ENCODE data around the gene PPP1R16B.

Gene PPP1R16B

GRCh38 chr20:38894091-38894847 is 88.8 kb downstream of the PPP1R16B start:
- Histone ChIP-seq H3K4me1 (peaks cover 42% of the 10 kb centered on the region), H4K20me1 (0 out of 2 replicates have a peak, but pooled peaks cover 11% of the 10 kb centered on the region), H3K4me3 (no peak overlapping the region), H3K27ac (no peak overlapping the region; the same call in 1 of the 2 replicates), H3K9ac (no peak overlapping the region), H3K36me3 (0 out of 2 replicates have a peak, but pooled peaks cover 11% of the 10 kb centered on the region), H3K4me2 (peak overlapping the region; percentile 57), H3K9me3 (no peaks in the 10 kb centered on the region), H3K27me3 (no peaks in the 10 kb centered on the region)
- no peak for TF ChIP-seq Cebpa-rat (IDR thresholded peaks at IDR 0.05)

- no peak overlapping the region for H3K9ac ChIP-seq
- no peaks in the 10 kb centered on the region for H3K9me3 ChIP-seq
- H3K4me2 ChIP-seq: no peak overlapping the region
- H3K4me1 ChIP-seq: peaks cover 42% of the 10 kb centered on the region
- 0 out of 2 replicates have a peak, but pooled peaks cover 4% of the 10 kb centered on the region for H3K36me3 ChIP-seq
- 0 out of 2 replicates have a peak, but pooled peaks cover 11% of the 10 kb centered on the region for H4K20me1 ChIP-seq
- no peak overlapping the region for H3K4me3 ChIP-seq
- H3K27me3 ChIP-seq: no peaks in the 10 kb centered on the region
- no peak for TF ChIP-seq Cebpa-rat (IDR thresholded peaks at IDR 0.05)
- no peak overlapping the region for H3K27ac ChIP-seq
Measured at GRCh38 chr20:38895098-38895949, 89.8 kb downstream of the PPP1R16B start.

GRCh38 chr20:38896009-38896594 is 90.6 kb downstream of the PPP1R16B start:
- Histone ChIP-seq H3K4me2 (no peak overlapping the region), H3K4me3 (no peak overlapping the region), H3K9ac (no peak overlapping the region), H3K4me1 (peaks cover 35% of the 10 kb centered on the region), H4K20me1 (0 out of 2 replicates have a peak, but pooled peaks cover 11% of the 10 kb centered on the region), H3K27ac (no peak overlapping the region), H3K36me3 (peaks cover 11% of the 10 kb centered on the region; the same call in 1 of the 2 replicates), H3K27me3 (no peaks in the 10 kb centered on the region), H3K9me3 (no peaks in the 10 kb centered on the region)
- no peak for TF ChIP-seq Cebpa-rat (IDR thresholded peaks at IDR 0.05)

GRCh38 chr20:38897267-38897666 is 91.8 kb downstream of the PPP1R16B start:
- no peak overlapping the region for H3K4me2 ChIP-seq
- H3K4me1 ChIP-seq: peaks cover 23% of the 10 kb centered on the region
- H3K9me3 ChIP-seq: no peaks in the 10 kb centered on the region
- no peak overlapping the region for H3K27ac ChIP-seq
- H3K36me3 ChIP-seq: peaks cover 13% of the 10 kb centered on the region; the same call in 1 of the 2 replicates
- H3K4me3 ChIP-seq: no peak overlapping the region
- H4K20me1 ChIP-seq: 0 out of 2 replicates have a peak, but pooled peaks cover 11% of the 10 kb centered on the region
- H3K9ac ChIP-seq: no peak overlapping the region
- TF ChIP-seq Cebpa-rat (IDR thresholded peaks at IDR 0.05): no peak
- no peaks in the 10 kb centered on the region for H3K27me3 ChIP-seq

- Histone ChIP-seq H4K20me1 (no peaks in the 10 kb centered on the region), H3K27me3 (no peaks in the 10 kb centered on the region), H3K36me3 (peaks cover 47% of the 10 kb centered on the region), H3K27ac (no peak overlapping the region), H3K9ac (no peak overlapping the region), H3K9me3 (peaks cover 10% of the 10 kb centered on the region), H3K4me2 (no peak overlapping the region), H3K4me1 (no peaks in the 10 kb centered on the region), H3K4me3 (no peak overlapping the region)
- TF ChIP-seq Cebpa-rat (IDR thresholded peaks at IDR 0.05): no peak
Measured at GRCh38 chr20:38900606-38901005, 95.1 kb downstream of the PPP1R16B start.

- H3K9me3 ChIP-seq: peaks cover 10% of the 10 kb centered on the region
- peaks cover 63% of the 10 kb centered on the region for H3K36me3 ChIP-seq
- TF ChIP-seq Cebpa-rat (IDR thresholded peaks at IDR 0.05): no peak
- H3K4me3 ChIP-seq: no peak overlapping the region
- H3K4me1 ChIP-seq: no peaks in the 10 kb centered on the region
- H3K27ac ChIP-seq: no peak overlapping the region
- H3K4me2 ChIP-seq: no peak overlapping the region
- no peaks in the 10 kb centered on the region for H4K20me1 ChIP-seq
- no peak overlapping the region for H3K9ac ChIP-seq
- no peaks in the 10 kb centered on the region for H3K27me3 ChIP-seq
Measured at GRCh38 chr20:38902601-38903000, 97.1 kb downstream of the PPP1R16B start.

GRCh38 chr20:38903335-38903734 is 97.8 kb downstream of the PPP1R16B start:
- H3K27ac ChIP-seq: no peak overlapping the region
- H3K4me1 ChIP-seq: no peaks in the 10 kb centered on the region
- H3K4me3 ChIP-seq: no peak overlapping the region
- TF ChIP-seq Cebpa-rat (IDR thresholded peaks at IDR 0.05): no peak
- no peak overlapping the region for H3K4me2 ChIP-seq
- no peaks in the 10 kb centered on the region for H4K20me1 ChIP-seq
- H3K9me3 ChIP-seq: peaks cover 10% of the 10 kb centered on the region
- peaks cover 70% of the 10 kb centered on the region for H3K36me3 ChIP-seq
- no peaks in the 10 kb centered on the region for H3K27me3 ChIP-seq
- no peak overlapping the region for H3K9ac ChIP-seq

GRCh38 chr20:38905375-38905774 is 99.9 kb downstream of the PPP1R16B start:
- Histone ChIP-seq H3K36me3 (peaks cover 84% of the 10 kb centered on the region), H3K27ac (no peak overlapping the region), H3K4me3 (no peak overlapping the region), H4K20me1 (no peaks in the 10 kb centered on the region), H3K9ac (no peak overlapping the region), H3K4me2 (no peak overlapping the region), H3K4me1 (no peaks in the 10 kb centered on the region), H3K9me3 (peaks cover 10% of the 10 kb centered on the region), H3K27me3 (no peaks in the 10 kb centered on the region)
- TF ChIP-seq Cebpa-rat (IDR thresholded peaks at IDR 0.05): no peak

- peaks cover 68% of the 10 kb centered on the region for H3K36me3 ChIP-seq
- TF ChIP-seq Cebpa-rat (IDR thresholded peaks at IDR 0.05): no peak
- H3K27ac ChIP-seq: no peak overlapping the region
- H4K20me1 ChIP-seq: no peaks in the 10 kb centered on the region
- H3K9ac ChIP-seq: no peak overlapping the region
- H3K4me3 ChIP-seq: no peak overlapping the region
- H3K4me2 ChIP-seq: no peak overlapping the region
- H3K4me1 ChIP-seq: no peaks in the 10 kb centered on the region
- peaks cover 10% of the 10 kb centered on the region for H3K9me3 ChIP-seq
- H3K27me3 ChIP-seq: no peaks in the 10 kb centered on the region
Measured at GRCh38 chr20:38907918-38908677, 102.6 kb downstream of the PPP1R16B start.
